GM13977 (cell line): ENCODE measurements around the gene GPBAR1.

ENCODE experiments used
- DNase-seq: peaks from one replicate; pipeline ENCODE4 v3.0.0; 2012; ENCODE audit warnings: low spot score
- CTCF ChIP-seq: IDR thresholded peaks from 2 replicates; pipeline ENCODE4 v1.5.1; 2012; ENCODE audit warnings: mild to moderate bottlenecking, control low read depth; ENCODE audit not compliant: insufficient read depth; ENCODE audit errors: extremely low read depth, missing control alignments
- in situ Hi-C: fragments of 300-500 bp; cut with MboI; formaldehyde crosslinking; loops from one replicate; pipeline ENCODE4 v1.12.0; 2022; ENCODE audit warnings: low sequenced_read_pairs, low pct_unique_long_range_greater_than_20kb, mixed read lengths, inconsistent platforms; ENCODE audit not compliant: unreplicated experiment

GPBAR1 gene

GRCh38 chr2:218260742-218261422, at the start of gene GPBAR1:
TSS of gene GPBAR1 (plus strand) at chr2:218261015. CDS start at chr2:218262725, 1,710 bp downstream.
- in situ Hi-C loops = no loop called here
- no peak for DNase-seq
- TF ChIP-seq CTCF = no peak

GRCh38 chr2:218214116-218214515, 46.7 kb upstream of the GPBAR1 start:
- in situ Hi-C loops = no loop called here
- no peak for TF ChIP-seq CTCF
- DNase-seq = no peak

GRCh38 chr2:218216336-218216673, 44.5 kb upstream of the GPBAR1 start:
- no peak for TF ChIP-seq CTCF
- in situ Hi-C loops = no loop called here
- peak; percentile 12 for DNase-seq

- TF ChIP-seq CTCF = no peak
- in situ Hi-C loops = no loop called here
- peak; percentile 94 for DNase-seq
These were observed 44.0 kb upstream of the GPBAR1 start, which contains the start of gene ARPC2 for GRCh38 chr2:218216674-218217359. TSS of gene ARPC2 (plus strand) at chr2:218217189. CDS start at chr2:218217471, 282 bp downstream.

GRCh38 chr2:218217360-218218267, 43.2 kb upstream of the GPBAR1 start:
- in situ Hi-C loops = no loop called here
- DNase-seq = peak; percentile 67
- TF ChIP-seq CTCF = no peak
